ENCODE data around the gene UBQLN2. TPM values are rescaled to one million over a fixed set of nuclear protein-coding genes. Genes with fewer than 3 reads are reported as not detected.
"Not testable (repeated sequence)": the region's sequence is repeated elsewhere in the genome, so short reads cannot be mapped to it uniquely, and the experiment has no call there.

Gene UBQLN2
- total RNA-seq (10 to 100 TPM; 39.6 to 54.2 TPM), total RNA-seq (38.7 to 79.4 reads per million in 2 donors)

DNA sequence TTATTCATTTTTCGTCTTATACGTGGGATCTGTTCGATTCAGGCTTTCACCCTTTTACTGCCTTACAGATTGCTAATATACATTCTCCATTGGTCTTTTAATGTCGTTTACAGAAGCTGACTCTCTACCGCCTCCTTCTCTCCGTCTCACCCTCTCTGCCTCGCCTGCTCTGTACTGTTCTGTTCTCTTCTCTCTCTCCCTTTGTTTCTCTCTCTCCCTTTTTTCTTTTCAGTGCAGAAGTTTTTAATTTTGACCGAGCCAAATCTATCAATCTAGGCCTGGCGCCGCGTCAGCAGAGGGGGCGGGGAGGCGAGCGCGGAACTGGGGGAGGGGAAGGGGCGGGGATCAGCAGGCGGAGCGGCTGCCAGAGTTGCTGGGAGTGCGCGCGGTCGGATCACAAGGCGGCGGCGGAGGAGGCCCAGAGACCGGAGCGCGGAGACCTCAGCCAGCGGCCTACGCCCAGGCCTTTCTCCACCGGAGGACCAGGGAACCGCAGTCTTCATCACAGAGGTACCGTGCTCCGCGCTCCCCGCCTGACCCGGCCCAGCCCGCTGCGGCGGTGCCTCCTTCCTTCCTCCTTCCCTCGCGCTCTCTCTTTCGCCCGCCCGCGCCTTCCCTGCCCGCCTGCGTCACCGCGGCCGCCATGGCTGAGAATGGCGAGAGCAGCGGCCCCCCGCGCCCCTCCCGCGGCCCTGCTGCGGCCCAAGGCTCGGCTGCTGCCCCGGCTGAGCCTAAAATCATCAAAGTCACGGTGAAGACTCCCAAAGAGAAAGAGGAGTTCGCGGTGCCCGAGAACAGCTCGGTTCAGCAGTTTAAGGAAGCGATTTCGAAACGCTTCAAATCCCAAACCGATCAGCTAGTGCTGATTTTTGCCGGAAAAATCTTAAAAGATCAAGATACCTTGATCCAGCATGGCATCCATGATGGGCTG lies at the start of gene UBQLN2:
Gene UBQLN2, plus strand, starts transcription at position 397 of the 931 bp plus-strand sequence. Its CDS starts 247 bp downstream, at position 644.
- Mint-ChIP-seq H3K36me3 (ENCODE audit: low read depth) (peaks cover 4% of the 10 kb centered on the region), H3K27ac (peak within 1 kb of the TSS; percentile 97), H3K4me1 (peaks cover 11% of the 10 kb centered on the region), H3K27me3 (no peaks in the 10 kb centered on the region), H3K4me3 (peak within 1 kb of the TSS; percentile 91)
- DNase-seq (peak; percentile 50 to 69 (median 63)), ATAC-seq (peak; percentile 83)
- H3K9me3 ChIP-seq (ENCODE audit: control insufficient read depth, low read length, poor library complexity, severe bottlenecking), result no peaks in the 10 kb centered on the region

GRCh38 chrX:56519642-56520041 lies 43.8 kb upstream of the UBQLN2 start:
- no peaks in the 10 kb centered on the region for H3K27me3 Mint-ChIP-seq
- no peak for ATAC-seq

GRCh38 chrX:56529482-56530007 lies 33.9 kb upstream of the UBQLN2 start:
- not testable (repeated sequence) for DNase-seq; H3K9me3 ChIP-seq (ENCODE audit: control insufficient read depth, low read length, poor library complexity, severe bottlenecking); H3K4me3 Mint-ChIP-seq; ATAC-seq; H3K27me3 Mint-ChIP-seq; H3K36me3 Mint-ChIP-seq (ENCODE audit: low read depth); H3K4me1 Mint-ChIP-seq; H3K27ac Mint-ChIP-seq

More at GRCh38 chrX:56519642-56520041, 43.8 kb upstream of the UBQLN2 start:
- Mint-ChIP-seq H3K27ac (no peak overlapping the region), H3K4me3 (no peak overlapping the region), H3K4me1 (no peaks in the 10 kb centered on the region), H3K36me3 (ENCODE audit: low read depth) (no peaks in the 10 kb centered on the region)
- no peaks in the 10 kb centered on the region for H3K9me3 ChIP-seq (ENCODE audit: control insufficient read depth, low read length, poor library complexity, severe bottlenecking)
- DNase-seq, result no peak

GRCh38 chrX:56530011-56530410 lies 33.4 kb upstream of the UBQLN2 start:
- ATAC-seq (no peak), DNase-seq (no peak)
- Mint-ChIP-seq H3K27me3 (no peaks in the 10 kb centered on the region), H3K36me3 (ENCODE audit: low read depth) (no peaks in the 10 kb centered on the region), H3K27ac (no peak overlapping the region), H3K4me1 (no peaks in the 10 kb centered on the region), H3K4me3 (no peak overlapping the region)
- H3K9me3 ChIP-seq (ENCODE audit: control insufficient read depth, low read length, poor library complexity, severe bottlenecking), result no peaks in the 10 kb centered on the region

DNA sequence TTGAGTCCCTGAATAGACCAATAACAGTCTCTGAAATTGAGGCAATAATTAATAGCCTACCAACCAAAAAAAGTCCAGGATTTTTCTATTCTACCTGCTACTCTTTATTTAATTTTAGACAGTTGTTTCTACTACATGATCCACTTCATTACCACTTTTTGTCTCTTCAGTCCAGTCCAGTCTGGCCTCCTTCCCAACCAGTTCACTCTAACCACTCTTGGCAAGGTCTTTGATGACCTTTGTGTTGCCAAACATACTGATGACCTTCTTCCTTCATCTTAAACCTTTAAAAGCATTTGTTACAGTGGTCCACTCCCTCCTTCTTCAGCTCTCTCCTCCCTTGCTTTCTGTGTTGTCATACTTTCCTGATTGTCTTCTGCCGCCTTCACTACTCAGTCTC lies 12.8 kb upstream of the UBQLN2 start:
- Mint-ChIP-seq H3K4me1 (no peaks in the 10 kb centered on the region), H3K36me3 (ENCODE audit: low read depth) (no peaks in the 10 kb centered on the region), H3K4me3 (no peak overlapping the region), H3K27ac (no peak overlapping the region), H3K27me3 (no peaks in the 10 kb centered on the region)
- DNase-seq, result no peak
- no peaks in the 10 kb centered on the region for H3K9me3 ChIP-seq (ENCODE audit: control insufficient read depth, low read length, poor library complexity, severe bottlenecking)
- ATAC-seq, result no peak

GRCh38 chrX:56554870-56555269 lies 8.6 kb upstream of the UBQLN2 start:
- no peak for ATAC-seq

DNA sequence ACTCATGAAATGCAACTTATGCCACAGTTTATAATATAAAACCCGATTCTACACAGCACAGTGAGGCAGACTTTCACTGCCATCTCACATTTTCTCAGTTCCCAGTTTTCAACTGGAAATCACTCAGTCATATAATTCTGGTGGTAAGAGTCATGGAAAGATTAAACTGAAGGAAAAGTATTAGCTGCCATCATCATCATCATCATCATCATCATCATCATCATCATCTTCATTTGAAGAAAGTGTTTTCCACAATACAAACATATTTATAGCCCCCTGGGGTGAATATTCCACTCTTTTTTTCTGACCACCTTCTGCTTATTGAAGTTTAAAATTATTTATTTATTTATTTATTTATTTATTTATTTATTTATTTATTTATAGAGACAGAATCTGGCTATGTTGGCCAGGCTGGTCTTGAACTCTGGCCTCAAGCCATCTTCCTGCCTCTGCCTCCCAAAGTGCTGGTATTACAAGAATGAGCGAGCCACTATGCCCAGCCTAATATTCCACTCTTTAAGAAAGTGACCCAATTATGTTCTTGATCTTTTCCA lies 6.0 kb upstream of the UBQLN2 start:
- no peak overlapping the region for H3K4me3 Mint-ChIP-seq
- H3K36me3 Mint-ChIP-seq (ENCODE audit: low read depth), result no peaks in the 10 kb centered on the region
- no peak overlapping the region for H3K27ac Mint-ChIP-seq
- no peaks in the 10 kb centered on the region for H3K4me1 Mint-ChIP-seq
- H3K27me3 Mint-ChIP-seq, result no peaks in the 10 kb centered on the region
- DNase-seq (no peak), ATAC-seq (no peak)
- H3K9me3 ChIP-seq (ENCODE audit: control insufficient read depth, low read length, poor library complexity, severe bottlenecking), result no peaks in the 10 kb centered on the region

More at GRCh38 chrX:56554870-56555269, 8.6 kb upstream of the UBQLN2 start:
- no peak for DNase-seq
- no peaks in the 10 kb centered on the region for H3K36me3 Mint-ChIP-seq (ENCODE audit: low read depth)
- H3K4me1 Mint-ChIP-seq, result no peaks in the 10 kb centered on the region
- no peak overlapping the region for H3K27ac Mint-ChIP-seq
- no peak overlapping the region for H3K4me3 Mint-ChIP-seq
- no peaks in the 10 kb centered on the region for H3K27me3 Mint-ChIP-seq
- H3K9me3 ChIP-seq (ENCODE audit: control insufficient read depth, low read length, poor library complexity, severe bottlenecking), result no peaks in the 10 kb centered on the region

DNA sequence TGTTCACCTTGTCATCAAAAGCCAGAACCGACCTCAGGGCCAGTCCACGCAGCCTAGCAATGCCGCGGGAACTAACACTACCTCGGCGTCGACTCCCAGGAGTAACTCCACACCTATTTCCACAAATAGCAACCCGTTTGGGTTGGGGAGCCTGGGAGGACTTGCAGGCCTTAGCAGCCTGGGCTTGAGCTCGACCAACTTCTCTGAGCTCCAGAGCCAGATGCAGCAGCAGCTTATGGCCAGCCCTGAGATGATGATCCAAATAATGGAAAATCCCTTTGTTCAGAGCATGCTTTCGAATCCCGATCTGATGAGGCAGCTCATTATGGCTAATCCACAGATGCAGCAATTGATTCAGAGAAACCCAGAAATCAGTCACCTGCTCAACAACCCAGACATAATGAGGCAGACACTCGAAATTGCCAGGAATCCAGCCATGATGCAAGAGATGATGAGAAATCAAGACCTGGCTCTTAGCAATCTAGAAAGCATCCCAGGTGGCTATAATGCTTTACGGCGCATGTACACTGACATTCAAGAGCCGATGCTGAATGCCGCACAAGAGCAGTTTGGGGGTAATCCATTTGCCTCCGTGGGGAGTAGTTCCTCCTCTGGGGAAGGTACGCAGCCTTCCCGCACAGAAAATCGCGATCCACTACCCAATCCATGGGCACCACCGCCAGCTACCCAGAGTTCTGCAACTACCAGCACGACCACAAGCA lies 898 bp downstream of the UBQLN2 start:
- Mint-ChIP-seq H3K4me1 (peaks cover 15% of the 10 kb centered on the region), H3K27me3 (no peaks in the 10 kb centered on the region), H3K36me3 (ENCODE audit: low read depth) (peaks cover 4% of the 10 kb centered on the region), H3K4me3 (peak overlapping the region; percentile 91), H3K27ac (peak overlapping the region; percentile 97)
- DNase-seq (no peak), ATAC-seq (peak; percentile 5)
- no peaks in the 10 kb centered on the region for H3K9me3 ChIP-seq (ENCODE audit: control insufficient read depth, low read length, poor library complexity, severe bottlenecking)

- Mint-ChIP-seq H3K36me3 (ENCODE audit: low read depth) (peaks cover 4% of the 10 kb centered on the region), H3K27me3 (no peaks in the 10 kb centered on the region), H3K4me1 (peaks cover 15% of the 10 kb centered on the region), H3K4me3 (peak overlapping the region; percentile 91), H3K27ac (peak overlapping the region; percentile 97)
- no peaks in the 10 kb centered on the region for H3K9me3 ChIP-seq (ENCODE audit: control insufficient read depth, low read length, poor library complexity, severe bottlenecking)
- ATAC-seq, result no peak
- no peak for DNase-seq
Measured at GRCh38 chrX:56564921-56565840, 1.8 kb downstream of the UBQLN2 start.

- Mint-ChIP-seq H3K27me3 (no peaks in the 10 kb centered on the region), H3K4me3 (no peak overlapping the region), H3K4me1 (peaks cover 24% of the 10 kb centered on the region), H3K27ac (peak overlapping the region; percentile 3), H3K36me3 (ENCODE audit: low read depth) (peaks cover 2% of the 10 kb centered on the region)
- no peaks in the 10 kb centered on the region for H3K9me3 ChIP-seq (ENCODE audit: control insufficient read depth, low read length, poor library complexity, severe bottlenecking)
- ATAC-seq (no peak), DNase-seq (no peak)
Measured at GRCh38 chrX:56569378-56570057, 6.1 kb downstream of the UBQLN2 start.

DNA sequence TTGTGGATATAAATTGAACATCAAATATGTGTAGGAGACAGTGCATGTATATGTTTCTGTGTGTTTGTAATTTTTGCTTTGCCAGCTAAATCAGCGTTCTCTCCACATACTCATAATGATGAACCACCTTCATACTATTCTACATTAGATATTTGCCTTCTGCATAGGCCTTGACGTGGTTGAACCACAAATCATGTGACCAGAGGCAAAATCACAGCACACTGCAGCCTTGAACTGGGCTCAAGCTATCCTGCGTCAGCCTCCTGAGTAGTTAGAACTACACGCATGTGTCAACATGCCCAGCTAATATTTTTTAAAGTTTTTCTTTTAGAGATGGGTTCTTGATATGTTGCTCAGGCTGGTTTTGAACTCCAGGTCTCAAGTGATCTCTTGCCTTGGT lies 9.5 kb downstream of the UBQLN2 start:
- peak; percentile 82 for ATAC-seq
- H3K4me3 Mint-ChIP-seq, result no peak overlapping the region
- H3K4me1 Mint-ChIP-seq, result peaks cover 19% of the 10 kb centered on the region
- no peaks in the 10 kb centered on the region for H3K36me3 Mint-ChIP-seq (ENCODE audit: low read depth)
- H3K27me3 Mint-ChIP-seq, result no peaks in the 10 kb centered on the region
- DNase-seq, result no peak
- H3K27ac Mint-ChIP-seq, result no peak overlapping the region
- no peaks in the 10 kb centered on the region for H3K9me3 ChIP-seq (ENCODE audit: control insufficient read depth, low read length, poor library complexity, severe bottlenecking)

DNA sequence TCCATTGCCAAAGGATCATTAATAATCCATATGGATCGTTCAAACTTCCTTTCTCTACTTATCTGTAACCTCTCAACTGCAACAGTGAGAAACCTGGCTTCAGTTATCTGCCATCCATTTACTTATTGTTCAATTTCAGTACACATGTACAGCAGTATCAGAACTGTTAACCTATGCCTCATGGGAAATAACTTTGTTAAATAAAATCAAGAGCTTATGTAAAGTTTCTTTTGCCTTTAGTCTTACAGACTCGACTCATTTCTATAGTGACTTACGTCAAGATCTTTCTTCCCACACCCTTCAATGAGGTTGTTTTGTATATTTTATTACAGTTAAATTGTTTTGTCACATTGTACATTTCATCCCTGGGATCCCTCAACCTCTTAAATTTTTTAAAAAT lies 11.4 kb downstream of the UBQLN2 start:
- no peak for DNase-seq
- no peak overlapping the region for H3K4me3 Mint-ChIP-seq
- H3K4me1 Mint-ChIP-seq, result peaks cover 15% of the 10 kb centered on the region
- no peaks in the 10 kb centered on the region for H3K27me3 Mint-ChIP-seq
- peak overlapping the region; percentile 49 for H3K27ac Mint-ChIP-seq
- H3K9me3 ChIP-seq (ENCODE audit: control insufficient read depth, low read length, poor library complexity, severe bottlenecking), result no peaks in the 10 kb centered on the region
- H3K36me3 Mint-ChIP-seq (ENCODE audit: low read depth), result peaks cover 10% of the 10 kb centered on the region
- ATAC-seq, result no peak
